NCI-H2107 treated with DMSO at 0.1 percent for 48 hours (cell line): ENCODE results near the gene HPSE2.
"Not testable (repeated sequence)": the region's sequence is repeated elsewhere in the genome, so short reads cannot be mapped to it uniquely, and the experiment has no call there.

ENCODE experiments used
- DNase-seq: peaks from one replicate; lab custom pipeline; 2025; ENCODE audit not compliant: unreplicated experiment; lab: John Stamatoyannopoulos, UW

Gene HPSE2

GRCh38 chr10:99235658-99236626 is at the start of gene HPSE2:
Gene HPSE2, minus strand, starts transcription at chr10:99235852.
- DNase-seq = no peak

GRCh38 chr10:99280472-99280871 is 44.8 kb upstream of the HPSE2 start:
- no peak for DNase-seq

GRCh38 chr10:99279626-99280111 is 44.0 kb upstream of the HPSE2 start:
- no peak for DNase-seq

- no peak for DNase-seq
Observed at GRCh38 chr10:99276848-99277486, 41.3 kb upstream of the HPSE2 start.

GRCh38 chr10:99266383-99266782 is 30.7 kb upstream of the HPSE2 start:
- DNase-seq = no peak

- DNase-seq = no peak
Observed at GRCh38 chr10:99248824-99249223, 13.2 kb upstream of the HPSE2 start.

- DNase-seq = not testable (repeated sequence)
Observed at GRCh38 chr10:99247893-99248292, 12.2 kb upstream of the HPSE2 start.

- DNase-seq = no peak
Observed at GRCh38 chr10:99236627-99237309, 1.1 kb upstream of the HPSE2 start.

- DNase-seq = no peak
Observed at GRCh38 chr10:99234791-99235657, 628 bp downstream of the HPSE2 start.

GRCh38 chr10:99234041-99234790 is 1.4 kb downstream of the HPSE2 start:
- no peak for DNase-seq

GRCh38 chr10:99233689-99234037 is 2.0 kb downstream of the HPSE2 start:
- DNase-seq = no peak

GRCh38 chr10:99233000-99233688 is 2.5 kb downstream of the HPSE2 start:
- no peak for DNase-seq

- no peak for DNase-seq
Observed at GRCh38 chr10:99232360-99232999, 3.2 kb downstream of the HPSE2 start.

GRCh38 chr10:99224766-99225165 is 10.9 kb downstream of the HPSE2 start:
- DNase-seq = no peak

GRCh38 chr10:99207340-99207739 is 28.3 kb downstream of the HPSE2 start:
- DNase-seq = no peak

GRCh38 chr10:99203310-99203709 is 32.3 kb downstream of the HPSE2 start:
- DNase-seq = no peak

GRCh38 chr10:99172950-99173349 is 62.7 kb downstream of the HPSE2 start:
- no peak for DNase-seq

GRCh38 chr10:99172128-99172738 is 63.4 kb downstream of the HPSE2 start:
- no peak for DNase-seq
